Hepatocyte (in vitro differentiated cells): ENCODE results near the gene HINT2. TPM values are rescaled to one million over a fixed set of nuclear protein-coding genes. Genes with fewer than 3 reads are reported as not detected.

Experiments
- DNase-seq: peaks from one replicate; pipeline ENCODE4 v3.0.0-alpha.2; 2016; ENCODE audit warnings: low spot score
- H2AFZ ChIP-seq: fragments of 200-600 bp; sonication (generic); 2 replicates; pipeline ENCODE4 v1.6.0; 2016; ENCODE audit warnings: antibody characterized with exemption, mild to moderate bottlenecking
- H3K27ac ChIP-seq: fragments of 200-600 bp; sonication (generic); 2 replicates; pipeline ENCODE4 v1.5.1; 2016; ENCODE audit warnings: mild to moderate bottlenecking
- H3K27me3 ChIP-seq: fragments of 200-600 bp; sonication (generic); 2 replicates; pipeline ENCODE4 v1.6.1; 2016
- H3K36me3 ChIP-seq: fragments of 200-600 bp; sonication (generic); replicated peaks from 2 replicates; pipeline ENCODE4 v1.5.1; 2016; ENCODE audit warnings: low read depth; ENCODE audit not compliant: insufficient read depth
- H3K4me1 ChIP-seq: fragments of 200-600 bp; sonication (generic); 2 replicates; pipeline ENCODE4 v1.5.1; 2016; ENCODE audit warnings: mild to moderate bottlenecking, moderate library complexity; ENCODE audit not compliant: insufficient read depth
- H3K4me2 ChIP-seq: fragments of 200-600 bp; sonication (generic); 2 replicates; pipeline ENCODE4 v1.6.0; 2016
- H3K4me3 ChIP-seq: fragments of 200-600 bp; sonication (generic); 2 replicates; pipeline ENCODE4 v1.5.1; 2016; ENCODE audit warnings: mild to moderate bottlenecking
- H3K79me2 ChIP-seq: fragments of 200-600 bp; sonication (generic); 2 replicates; pipeline ENCODE4 v1.6.0; 2017; ENCODE audit warnings: mild to moderate bottlenecking
- H3K9me2 ChIP-seq: fragments of 200-600 bp; sonication (generic); replicated peaks from 2 replicates; pipeline ENCODE4 v1.6.0; 2017; ENCODE audit warnings: mild to moderate bottlenecking; ENCODE audit not compliant: insufficient read depth
- H3K9me3 ChIP-seq: fragments of 200-600 bp; sonication (generic); 2 replicates; pipeline ENCODE4 v1.5.1; 2016; ENCODE audit warnings: low read depth, mild to moderate bottlenecking
- H4K20me1 ChIP-seq: fragments of 200-600 bp; sonication (generic); 2 replicates; pipeline ENCODE4 v1.6.0; 2016; ENCODE audit warnings: mild to moderate bottlenecking; ENCODE audit not compliant: insufficient read depth, poor library complexity, severe bottlenecking
- EZH2 ChIP-seq: fragments of 200-600 bp; sonication (generic); IDR thresholded peaks from 2 replicates; pipeline ENCODE4 v1.6.1; 2016; ENCODE audit warnings: antibody characterized with exemption, mild to moderate bottlenecking, borderline replicate concordance
- EZH2phosphoT487 ChIP-seq: fragments of 200-600 bp; sonication (generic); IDR thresholded peaks from one replicate; pipeline ENCODE4 v1.6.1; 2018; ENCODE audit warnings: antibody characterized with exemption, mild to moderate bottlenecking, low read depth, moderate library complexity; ENCODE audit not compliant: unreplicated experiment, severe bottlenecking
- WGBS: methylation state at CpG from one replicate; pipeline ENCODE4 v1.1.6; 2016; ENCODE audit warnings: low lambda C conversion rate; ENCODE audit errors: missing lambda C conversion rate; 5-methylcytosine and 5-hydroxymethylcytosine counted together
- polyA plus RNA-seq: library from polyadenylated mRNA; unstranded; fragments of >200 nt; fragmentation: Nextera tagmentation; extraction: Ambion mirVana; gene quantifications from 2 replicates; pipeline ENCODE4 v1.2.1, GENCODE V29; 2016
- total RNA-seq: library from RNA; depleted of rRNA; stranded (reverse); fragments of >200 nt; gene quantifications from 2 replicates; pipeline ENCODE4 v1.2.3, GENCODE V29; 2014
- TF ChIP-seq, protein P1 (sequence below): fragments of 200-600 bp; sonication (generic); IDR thresholded peaks from 2 replicates; pipeline ENCODE4 v1.5.1; 2016; ENCODE audit warnings: antibody characterized with exemption, mild to moderate bottlenecking; ENCODE audit not compliant: poor library complexity

HINT2 gene
- total RNA-seq (31.9 and 45.7 TPM in 2 replicates), polyA plus RNA-seq (81.4 and 87.3 TPM in 2 replicates)

DNA sequence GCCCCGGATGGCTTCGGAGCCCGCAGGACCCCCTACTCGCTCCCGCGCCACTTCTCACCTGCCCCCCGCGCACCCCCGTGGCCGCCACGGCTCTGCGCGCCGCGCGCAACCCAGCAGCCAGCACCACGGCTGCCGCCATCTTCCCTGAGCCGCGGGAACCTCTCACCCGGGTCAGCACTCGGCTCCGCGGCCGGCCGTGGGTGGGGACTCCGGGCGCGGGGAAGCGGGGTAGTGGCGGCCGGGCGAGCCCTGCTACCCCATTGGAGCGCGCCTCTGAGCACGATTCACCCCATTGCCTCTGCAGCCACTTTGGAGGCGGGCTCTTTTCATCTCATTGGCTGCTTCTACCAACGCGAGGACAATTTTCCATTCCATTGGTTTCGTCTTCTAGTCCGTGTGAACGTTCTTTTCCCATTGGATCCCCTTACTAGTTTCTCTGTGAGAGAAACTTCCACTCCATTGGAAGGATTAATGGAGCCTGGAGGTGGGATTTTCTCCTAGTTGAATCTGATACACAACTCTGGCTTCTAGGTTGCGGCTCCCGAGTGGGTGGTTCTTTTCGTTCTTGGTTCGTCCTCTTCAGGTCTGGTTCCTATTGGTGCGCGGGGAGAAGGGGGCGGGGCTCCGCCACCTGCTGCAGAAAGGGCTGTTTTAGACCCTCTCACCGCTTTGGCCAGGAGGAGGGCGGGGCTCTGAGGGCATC, at the start of gene HINT2:
TSS of gene HINT2 (minus strand) at position 202 of the 703 bp plus-strand sequence. CDS start at position 139, 63 bp downstream.
- DNase-seq, result peak; percentile 98
- TF ChIP-seq EZH2, result no peak
- TF ChIP-seq, protein P1, sequence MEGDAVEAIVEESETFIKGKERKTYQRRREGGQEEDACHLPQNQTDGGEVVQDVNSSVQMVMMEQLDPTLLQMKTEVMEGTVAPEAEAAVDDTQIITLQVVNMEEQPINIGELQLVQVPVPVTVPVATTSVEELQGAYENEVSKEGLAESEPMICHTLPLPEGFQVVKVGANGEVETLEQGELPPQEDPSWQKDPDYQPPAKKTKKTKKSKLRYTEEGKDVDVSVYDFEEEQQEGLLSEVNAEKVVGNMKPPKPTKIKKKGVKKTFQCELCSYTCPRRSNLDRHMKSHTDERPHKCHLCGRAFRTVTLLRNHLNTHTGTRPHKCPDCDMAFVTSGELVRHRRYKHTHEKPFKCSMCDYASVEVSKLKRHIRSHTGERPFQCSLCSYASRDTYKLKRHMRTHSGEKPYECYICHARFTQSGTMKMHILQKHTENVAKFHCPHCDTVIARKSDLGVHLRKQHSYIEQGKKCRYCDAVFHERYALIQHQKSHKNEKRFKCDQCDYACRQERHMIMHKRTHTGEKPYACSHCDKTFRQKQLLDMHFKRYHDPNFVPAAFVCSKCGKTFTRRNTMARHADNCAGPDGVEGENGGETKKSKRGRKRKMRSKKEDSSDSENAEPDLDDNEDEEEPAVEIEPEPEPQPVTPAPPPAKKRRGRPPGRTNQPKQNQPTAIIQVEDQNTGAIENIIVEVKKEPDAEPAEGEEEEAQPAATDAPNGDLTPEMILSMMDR, result no peak
- no peak for TF ChIP-seq EZH2phosphoT487
- Histone ChIP-seq H4K20me1 (no peaks in the 10 kb centered on the region), H3K4me1 (peaks cover 10% of the 10 kb centered on the region), H3K27me3 (no peaks in the 10 kb centered on the region), H3K9me3 (no peaks in the 10 kb centered on the region), H3K27ac (peak within 1 kb of the TSS; percentile 91), H3K4me2 (peak within 1 kb of the TSS; percentile 77), H3K79me2 (peaks cover 2% of the 10 kb centered on the region), H3K36me3 (no peaks in the 10 kb centered on the region), H2AFZ (peak within 1 kb of the TSS; percentile 72), H3K9me2 (no peaks in the 10 kb centered on the region), H3K4me3 (peak within 1 kb of the TSS; percentile 56)
- under 1% methylated on average over 49 of the region's 52 CpGs for WGBS

DNA sequence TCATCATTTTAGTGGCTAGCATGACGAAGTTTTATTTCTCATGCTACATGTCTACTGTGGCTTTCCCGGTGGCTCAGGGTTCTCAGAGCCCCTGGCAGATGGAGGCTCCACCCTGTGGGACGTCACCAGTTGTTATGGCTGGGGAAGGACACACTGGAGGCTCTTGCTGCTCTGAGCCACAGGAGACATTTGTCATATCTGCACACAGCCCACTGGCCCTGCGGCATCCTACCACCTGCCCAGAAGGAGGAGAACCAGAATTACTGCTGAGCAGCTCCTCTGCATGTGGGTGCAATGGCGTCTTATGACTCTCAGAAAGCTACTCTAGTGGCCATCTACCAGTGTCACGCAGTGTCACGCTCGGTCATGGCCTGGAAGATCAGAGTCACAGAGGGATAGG, 48.7 kb upstream of the HINT2 start:
- no peak for DNase-seq
- H4K20me1 ChIP-seq, result no peaks in the 10 kb centered on the region
- H3K9me3 ChIP-seq, result no peaks in the 10 kb centered on the region
- H3K4me1 ChIP-seq, result no peaks in the 10 kb centered on the region
- no peaks in the 10 kb centered on the region for H3K79me2 ChIP-seq
- no peak overlapping the region for H3K4me2 ChIP-seq
- TF ChIP-seq, protein P1, result no peak
- TF ChIP-seq EZH2, result no peak
- no peak for TF ChIP-seq EZH2phosphoT487
- no peaks in the 10 kb centered on the region for H3K9me2 ChIP-seq
- H3K27me3 ChIP-seq, result peaks cover 4% of the 10 kb centered on the region
- no peak overlapping the region for H2AFZ ChIP-seq
- 79% methylated on average over 8 of the region's 8 CpGs for WGBS
- no peak overlapping the region for H3K27ac ChIP-seq
- H3K36me3 ChIP-seq, result no peaks in the 10 kb centered on the region
- no peak overlapping the region for H3K4me3 ChIP-seq

DNA sequence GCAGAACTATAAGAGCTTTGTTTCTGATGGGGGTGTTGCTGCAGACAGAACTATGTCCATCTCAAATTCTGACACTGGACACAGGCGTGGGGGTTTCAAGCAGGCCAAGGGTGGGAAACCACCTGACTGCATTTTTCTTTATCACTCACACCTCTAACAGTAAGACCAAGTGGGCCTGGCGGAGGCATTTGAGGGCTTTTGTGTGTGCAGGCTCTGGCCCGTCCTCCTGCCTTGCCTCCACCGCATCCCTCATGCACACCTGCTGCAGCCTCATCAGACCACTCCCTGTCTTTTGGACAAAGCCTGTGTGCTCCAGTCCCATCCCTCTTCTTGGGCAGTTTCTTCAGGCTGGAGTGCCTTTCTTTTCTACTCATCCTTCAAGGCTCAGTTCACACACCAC, 47.5 kb upstream of the HINT2 start:
- H4K20me1 ChIP-seq, result no peaks in the 10 kb centered on the region
- TF ChIP-seq, protein P1, result no peak
- TF ChIP-seq EZH2 (no peak), EZH2phosphoT487 (no peak)
- DNase-seq, result no peak
- peaks cover 4% of the 10 kb centered on the region for H3K27me3 ChIP-seq
- no peak overlapping the region for H3K4me3 ChIP-seq
- H3K79me2 ChIP-seq, result no peaks in the 10 kb centered on the region
- no peaks in the 10 kb centered on the region for H3K4me1 ChIP-seq
- H3K9me2 ChIP-seq, result no peaks in the 10 kb centered on the region
- H3K9me3 ChIP-seq, result no peaks in the 10 kb centered on the region
- no peak overlapping the region for H3K27ac ChIP-seq
- 84% methylated on average over 4 of the region's 4 CpGs for WGBS
- H3K4me2 ChIP-seq, result no peak overlapping the region
- H3K36me3 ChIP-seq, result no peaks in the 10 kb centered on the region
- H2AFZ ChIP-seq, result no peak overlapping the region
